ENCODE measurements around the gene BRWD1.

DNA sequence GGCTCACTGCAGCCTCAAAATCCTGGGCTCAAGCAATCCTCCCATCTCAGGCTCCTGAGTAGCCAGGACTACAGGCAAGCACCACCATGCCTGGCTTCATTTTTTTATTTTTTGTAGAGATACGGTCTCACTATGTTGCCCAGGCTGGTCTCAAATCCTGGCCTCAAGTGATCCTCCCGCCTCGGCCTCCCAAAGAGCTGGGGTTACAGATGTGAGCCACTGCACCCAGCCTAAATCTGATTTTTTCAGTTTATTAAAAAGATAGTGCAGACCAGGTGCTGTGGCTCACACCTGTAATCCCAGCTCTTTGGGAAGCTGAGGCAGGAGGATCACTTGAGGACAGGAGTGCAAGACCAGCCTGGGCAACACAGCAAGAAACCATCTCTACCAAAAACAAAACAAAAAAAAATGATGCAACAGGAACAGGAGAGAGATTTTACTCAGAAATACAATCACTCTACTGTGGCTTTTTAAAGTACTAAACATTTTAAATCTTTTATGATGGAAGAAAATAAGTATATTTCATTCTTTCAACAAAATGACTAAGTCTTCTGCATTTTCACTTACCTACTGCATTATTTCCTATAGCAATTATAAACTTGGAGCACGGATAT, 132.1 kb downstream of the BRWD1 start:
- TF ChIP-seq, protein P1, sequence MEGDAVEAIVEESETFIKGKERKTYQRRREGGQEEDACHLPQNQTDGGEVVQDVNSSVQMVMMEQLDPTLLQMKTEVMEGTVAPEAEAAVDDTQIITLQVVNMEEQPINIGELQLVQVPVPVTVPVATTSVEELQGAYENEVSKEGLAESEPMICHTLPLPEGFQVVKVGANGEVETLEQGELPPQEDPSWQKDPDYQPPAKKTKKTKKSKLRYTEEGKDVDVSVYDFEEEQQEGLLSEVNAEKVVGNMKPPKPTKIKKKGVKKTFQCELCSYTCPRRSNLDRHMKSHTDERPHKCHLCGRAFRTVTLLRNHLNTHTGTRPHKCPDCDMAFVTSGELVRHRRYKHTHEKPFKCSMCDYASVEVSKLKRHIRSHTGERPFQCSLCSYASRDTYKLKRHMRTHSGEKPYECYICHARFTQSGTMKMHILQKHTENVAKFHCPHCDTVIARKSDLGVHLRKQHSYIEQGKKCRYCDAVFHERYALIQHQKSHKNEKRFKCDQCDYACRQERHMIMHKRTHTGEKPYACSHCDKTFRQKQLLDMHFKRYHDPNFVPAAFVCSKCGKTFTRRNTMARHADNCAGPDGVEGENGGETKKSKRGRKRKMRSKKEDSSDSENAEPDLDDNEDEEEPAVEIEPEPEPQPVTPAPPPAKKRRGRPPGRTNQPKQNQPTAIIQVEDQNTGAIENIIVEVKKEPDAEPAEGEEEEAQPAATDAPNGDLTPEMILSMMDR (IDR thresholded peaks at IDR 0.05; ENCODE audit: insufficient read depth, low read length, poor library complexity, severe bottlenecking), result no peak
- no peak for TF ChIP-seq EZH2phosphoT487 (conservative IDR thresholded peaks at IDR 0.05; ENCODE audit: low read length)
